Endothelial cell of umbilical vein (primary cell): ENCODE data around the gene CDC7. TPM values are rescaled to one million over a fixed set of nuclear protein-coding genes. Genes with fewer than 3 reads are reported as not detected.

Experiments used
- BruUV-seq: library from RNA; stranded (reverse); fragments of 400-500 nt; replicated peaks from 2 replicates; lab custom pipeline; 2021; lab: Mats Ljungman, UMichigan
- CTCF ChIA-PET: fragments of 300-600, 350-600 bp; sonication (Branson Sonifier 250); formaldehyde crosslinking; loops from one replicate; lab custom pipeline; 2021; ENCODE audit warnings: antibody characterized with exemption, inconsistent platforms; lab: Charles Lee
- POLR2A ChIA-PET: fragments of 300-600, 350-600 bp; sonication (Branson Sonifier 250); formaldehyde crosslinking; loops from one replicate; lab custom pipeline; 2021; ENCODE audit warnings: antibody characterized with exemption, inconsistent platforms; lab: Charles Lee
- DNase-seq: peaks from one replicate; pipeline ENCODE4 v3.0.0-alpha.2; 2011; ENCODE audit warnings: low read depth, low spot score
- FAIRE-seq: peaks from 2 replicates; lab custom pipeline; 2011; peaks lifted over from hg19 to GRCh38; lab: Jason Lieb, UNC
- H2AFZ ChIP-seq: 2 replicates; pipeline ENCODE4 v1.6.0; 2012; ENCODE audit warnings: low read depth, low read length, control low read depth, inconsistent platforms
- H3K27ac ChIP-seq: 2 replicates; pipeline ENCODE4 v1.5.1; 2011; ENCODE audit warnings: low read depth, mild to moderate bottlenecking, control low read depth, low read length, moderate library complexity; ENCODE audit not compliant: insufficient read depth
- H3K27me3 ChIP-seq, 2 experiments: 2 replicates each; pipeline versions ENCODE4 v1.6.0 to v1.6.1; 2011; ENCODE audit warnings: low read length in 2 of 2, mixed read lengths in 1 of 2; ENCODE audit not compliant: control insufficient read depth in 2 of 2, insufficient read depth in 2 of 2
- H3K36me3 ChIP-seq, 2 experiments: 2 replicates in 1 of 2; 3 replicates in 1 of 2; pipeline ENCODE4 v1.5.1; 2011; ENCODE audit warnings: low read length in 2 of 2, mild to moderate bottlenecking in 1 of 2, moderate library complexity in 1 of 2; ENCODE audit not compliant: control insufficient read depth in 2 of 2, insufficient read depth in 2 of 2; ENCODE audit errors: extremely low read depth in 1 of 2
- H3K4me1 ChIP-seq: 3 replicates; pipeline ENCODE4 v1.5.1; 2011; ENCODE audit warnings: mild to moderate bottlenecking, low read length; ENCODE audit not compliant: control insufficient read depth, insufficient read depth; ENCODE audit errors: extremely low read depth
- H3K4me2 ChIP-seq: 2 replicates; pipeline ENCODE4 v1.6.1; 2011; ENCODE audit warnings: low read length, control low read depth, mixed read lengths; ENCODE audit not compliant: insufficient read depth
- H3K4me3 ChIP-seq, 3 experiments: fragments of 200-600 bp in 1 of 3; sonication (generic), shearing (Covaris generic) in 1 of 3; replicated peaks in 1 of 3; 2 replicates each; pipeline ENCODE4 v1.5.1; 2011 to 2016; ENCODE audit warnings: control low read depth in 3 of 3, low read length in 3 of 3, mild to moderate bottlenecking in 2 of 3, inconsistent platforms in 1 of 3, low read depth in 1 of 3, moderate library complexity in 1 of 3; ENCODE audit not compliant: insufficient read depth in 1 of 3
- H3K79me2 ChIP-seq: 2 replicates; pipeline ENCODE4 v1.6.0; 2012; ENCODE audit warnings: low read length, inconsistent platforms; ENCODE audit not compliant: control insufficient read depth, insufficient read depth
- H3K9ac ChIP-seq: replicated peaks from 2 replicates; pipeline ENCODE3; 2011; ENCODE audit warnings: low read length, control low read depth; ENCODE audit not compliant: insufficient read depth; ENCODE audit errors: extremely low read depth
- H3K9me1 ChIP-seq: replicated peaks from 3 replicates; pipeline ENCODE4 v1.6.0; 2011; ENCODE audit warnings: mild to moderate bottlenecking, low read length; ENCODE audit not compliant: control insufficient read depth, insufficient read depth; ENCODE audit errors: extremely low read depth
- H3K9me3 ChIP-seq: replicated peaks from 2 replicates; pipeline ENCODE4 v1.5.1; 2012; ENCODE audit warnings: low read length, inconsistent platforms; ENCODE audit not compliant: control insufficient read depth, insufficient read depth
- H4K20me1 ChIP-seq: replicated peaks from 2 replicates; pipeline ENCODE3; 2011; ENCODE audit warnings: mild to moderate bottlenecking, low read length; ENCODE audit not compliant: control insufficient read depth, insufficient read depth; ENCODE audit errors: extremely low read depth
- EZH2 ChIP-seq: IDR thresholded peaks from 2 replicates; pipeline ENCODE4 v1.6.1; 2012; ENCODE audit warnings: borderline replicate concordance, low read depth, mild to moderate bottlenecking, moderate library complexity, low read length, inconsistent platforms; ENCODE audit not compliant: severe bottlenecking
- JUN ChIP-seq: IDR thresholded peaks from 2 replicates; pipeline ENCODE4 v1.6.1; 2011; ENCODE audit warnings: borderline replicate concordance, low read depth; ENCODE audit not compliant: insufficient read length, insufficient read depth
- MYC ChIP-seq: IDR thresholded peaks from one replicate; pipeline ENCODE4 v1.6.1; 2011; ENCODE audit warnings: mild to moderate bottlenecking, low read depth, low read length
- POLR2A ChIP-seq: IDR thresholded peaks from 2 replicates; pipeline ENCODE4 v1.6.1; 2012; ENCODE audit warnings: low read depth, mild to moderate bottlenecking, control low read depth, low read length
- POLR2AphosphoS5 ChIP-seq: IDR thresholded peaks from 2 replicates; pipeline ENCODE4 v1.6.1; 2012; ENCODE audit warnings: low read depth, mild to moderate bottlenecking, control low read depth, low read length, moderate library complexity; ENCODE audit not compliant: insufficient read depth
- dilution Hi-C: fragments of 300-500 bp; cut with MboI; formaldehyde crosslinking; loops from one replicate; pipeline ENCODE4 v1.15.0; 2019; ENCODE audit warnings: low sequenced_read_pairs; ENCODE audit not compliant: extremely low pct_ligation_motif_present
- intact Hi-C: fragments of 100-400 bp; cut with micrococcal nuclease; formaldehyde crosslinking; loops from one replicate; pipeline ENCODE4 v1.10.0; 2022
- polyA plus RNA-seq, 4 experiments: library from polyadenylated mRNA; depleted of rRNA in 3 of 4; stranded (reverse) in 3 of 4; unstranded in 1 of 4; fragments of >200 nt; gene quantifications; 2 replicates each; pipeline versions ENCODE4 v1.2.1 to v1.2.3, GENCODE V29; 2011 to 2012; ENCODE audit warnings: missing spikeins in 1 of 4
- total RNA-seq: library from RNA; stranded (reverse); gene quantifications from 2 replicates; pipeline ENCODE4 v1.2.3, GENCODE V29; 2021
- TF ChIP-seq, protein P1 (sequence below), 2 donors: IDR thresholded peaks; 1 replicate in 1 of 2; 2 replicates in 1 of 2; pipeline ENCODE4 v1.5.1; 2011; ENCODE audit warnings: low read length in 2 of 2, mild to moderate bottlenecking in 2 of 2, moderate library complexity in 2 of 2, control low read depth in 1 of 2, inconsistent platforms in 1 of 2, low read depth in 1 of 2; ENCODE audit not compliant: insufficient read depth in 1 of 2; ENCODE audit errors: extremely low read depth in 1 of 2

CDC7 gene
- total and polyA plus RNA-seq, 2 donors (not counting 3 experiments of a cell fraction or from before 2014, with no cell fraction given): 3.9 to 11.7 TPM

DNA sequence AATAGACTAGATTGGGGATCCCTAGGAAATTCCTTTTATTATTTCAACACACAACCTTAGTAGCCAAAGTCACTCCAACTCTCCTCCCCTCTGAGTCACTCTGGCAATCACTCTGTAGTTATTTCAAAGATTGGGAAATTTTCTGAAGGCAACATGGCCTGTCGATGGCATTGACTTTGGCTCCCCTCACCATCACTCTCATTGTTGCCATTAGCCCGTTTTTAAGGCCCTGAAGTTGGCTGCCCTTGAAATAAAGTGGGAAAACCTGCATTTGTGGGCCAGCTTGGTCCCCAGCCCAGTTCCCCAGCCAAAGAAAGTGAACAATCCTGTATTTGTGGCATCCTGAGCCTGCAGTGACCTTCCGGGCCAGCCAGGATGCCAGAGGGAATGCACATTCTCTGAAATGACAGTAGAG, 52.5 kb downstream of the CDC7 start:
- FAIRE-seq (no peak), DNase-seq (no peak)
- intact Hi-C loops (no loop called here), dilution Hi-C loops (no loop called here)
- peaks cover 28% of the 10 kb centered on the region for H3K4me1 ChIP-seq
- H3K27me3 ChIP-seq: no peaks in the 10 kb centered on the region
- H3K9ac ChIP-seq: no peak overlapping the region
- BruUV-seq: no TSS peak
- TF ChIP-seq POLR2A (no peak), EZH2 (no peak), POLR2AphosphoS5 (no peak), JUN (no peak), MYC (no peak)
- TF ChIP-seq, protein P1, sequence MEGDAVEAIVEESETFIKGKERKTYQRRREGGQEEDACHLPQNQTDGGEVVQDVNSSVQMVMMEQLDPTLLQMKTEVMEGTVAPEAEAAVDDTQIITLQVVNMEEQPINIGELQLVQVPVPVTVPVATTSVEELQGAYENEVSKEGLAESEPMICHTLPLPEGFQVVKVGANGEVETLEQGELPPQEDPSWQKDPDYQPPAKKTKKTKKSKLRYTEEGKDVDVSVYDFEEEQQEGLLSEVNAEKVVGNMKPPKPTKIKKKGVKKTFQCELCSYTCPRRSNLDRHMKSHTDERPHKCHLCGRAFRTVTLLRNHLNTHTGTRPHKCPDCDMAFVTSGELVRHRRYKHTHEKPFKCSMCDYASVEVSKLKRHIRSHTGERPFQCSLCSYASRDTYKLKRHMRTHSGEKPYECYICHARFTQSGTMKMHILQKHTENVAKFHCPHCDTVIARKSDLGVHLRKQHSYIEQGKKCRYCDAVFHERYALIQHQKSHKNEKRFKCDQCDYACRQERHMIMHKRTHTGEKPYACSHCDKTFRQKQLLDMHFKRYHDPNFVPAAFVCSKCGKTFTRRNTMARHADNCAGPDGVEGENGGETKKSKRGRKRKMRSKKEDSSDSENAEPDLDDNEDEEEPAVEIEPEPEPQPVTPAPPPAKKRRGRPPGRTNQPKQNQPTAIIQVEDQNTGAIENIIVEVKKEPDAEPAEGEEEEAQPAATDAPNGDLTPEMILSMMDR (IDR thresholded peaks at IDR 0.05; ENCODE audit: extremely low read depth in 1 of 2, insufficient read depth in 1 of 2, low read depth in 1 of 2, low read length in 2 of 2): no peak
- H2AFZ ChIP-seq: no peak overlapping the region
- H3K4me3 ChIP-seq: no peak overlapping the region
- ChIA-PET POLR2A (no interaction called here), CTCF (interaction anchor here (1.0 kb wide), 1 partner anchor 36 kb away, joined by 3 read pairs; no protein-coding TSS in a partner anchor)
- no peaks in the 10 kb centered on the region for H3K36me3 ChIP-seq
- H3K9me3 ChIP-seq: no peaks in the 10 kb centered on the region
- H3K4me2 ChIP-seq: no peak overlapping the region
- no peak overlapping the region for H3K27ac ChIP-seq
- no peaks in the 10 kb centered on the region for H3K9me1 ChIP-seq
- no peaks in the 10 kb centered on the region for H4K20me1 ChIP-seq
- H3K79me2 ChIP-seq: no peaks in the 10 kb centered on the region
